ENCODE results near the gene EPC2.

The EPC2 gene

DNA sequence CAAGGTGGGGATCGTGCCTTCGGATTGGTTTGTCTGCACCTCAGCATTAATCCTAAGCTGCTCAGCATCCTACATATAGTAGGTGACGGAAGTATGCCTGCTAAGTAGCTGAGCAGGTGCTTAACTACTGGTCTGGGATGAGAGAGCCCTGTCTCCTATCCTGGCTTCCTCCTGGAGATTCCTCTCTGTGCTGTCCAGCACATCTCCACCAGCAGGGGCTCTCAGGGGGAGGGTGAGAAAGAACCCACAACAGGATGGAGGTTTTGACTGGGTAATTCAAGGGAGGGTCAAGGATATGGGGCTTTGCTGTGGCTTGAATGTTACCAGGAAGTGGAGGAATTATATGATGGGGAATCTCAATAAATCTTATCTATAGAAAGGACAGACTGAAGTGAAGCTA, 185.1 kb downstream of the EPC2 start:
- TF ChIP-seq CTCF (IDR thresholded peaks at IDR 0.05): no peak

GRCh38 chr2:148832637-148833036, 188.1 kb downstream of the EPC2 start:
- TF ChIP-seq CTCF (IDR thresholded peaks at IDR 0.05): no peak

Measured in LNCAP (cell line).